ENCODE data around the gene FOXQ1. TPM values are rescaled to one million over a fixed set of nuclear protein-coding genes. Genes with fewer than 3 reads are reported as not detected.

The FOXQ1 gene
- total RNA-seq, 4 donors from 2014 or later, result not detected

- ATAC-seq (ENCODE audit: low FRiP score), result no peak
- no peak for DNase-seq (ENCODE audit: low spot score)
- TF ChIP-seq CTCF (IDR thresholded peaks at IDR 0.05), result no peak
Observed at GRCh38 chr6:1321738-1322137, 9.8 kb downstream of the FOXQ1 start.

GRCh38 chr6:1322156-1322555 is 10.3 kb downstream of the FOXQ1 start:
- TF ChIP-seq CTCF (IDR thresholded peaks at IDR 0.05), result no peak
- ATAC-seq (ENCODE audit: low FRiP score) (no peak), DNase-seq (ENCODE audit: low spot score) (no peak)

GRCh38 chr6:1322696-1323219 is 10.9 kb downstream of the FOXQ1 start:
- ATAC-seq (ENCODE audit: low FRiP score) (no peak), DNase-seq (ENCODE audit: low spot score) (no peak)
- no peak for TF ChIP-seq CTCF (IDR thresholded peaks at IDR 0.05)

- TF ChIP-seq CTCF (IDR thresholded peaks at IDR 0.05), result no peak
- no peak for ATAC-seq (ENCODE audit: low FRiP score)
- DNase-seq (ENCODE audit: low spot score), result no peak
Observed at GRCh38 chr6:1324936-1325335, 13.0 kb downstream of the FOXQ1 start.

GRCh38 chr6:1325461-1326309 is 13.8 kb downstream of the FOXQ1 start:
- ATAC-seq (ENCODE audit: low FRiP score) (no peak), DNase-seq (ENCODE audit: low spot score) (no peak)
- TF ChIP-seq CTCF (IDR thresholded peaks at IDR 0.05), result no peak

- no peak for DNase-seq (ENCODE audit: low spot score)
- no peak for TF ChIP-seq CTCF (IDR thresholded peaks at IDR 0.05)
- no peak for ATAC-seq (ENCODE audit: low FRiP score)
Observed at GRCh38 chr6:1326535-1327121, 14.7 kb downstream of the FOXQ1 start.

All from omental fat pad (tissue), 4 donors.